ENCODE results near the gene ZBTB38. TPM values are rescaled to one million over a fixed set of nuclear protein-coding genes. Genes with fewer than 3 reads are reported as not detected.

ZBTB38 gene, protein sequence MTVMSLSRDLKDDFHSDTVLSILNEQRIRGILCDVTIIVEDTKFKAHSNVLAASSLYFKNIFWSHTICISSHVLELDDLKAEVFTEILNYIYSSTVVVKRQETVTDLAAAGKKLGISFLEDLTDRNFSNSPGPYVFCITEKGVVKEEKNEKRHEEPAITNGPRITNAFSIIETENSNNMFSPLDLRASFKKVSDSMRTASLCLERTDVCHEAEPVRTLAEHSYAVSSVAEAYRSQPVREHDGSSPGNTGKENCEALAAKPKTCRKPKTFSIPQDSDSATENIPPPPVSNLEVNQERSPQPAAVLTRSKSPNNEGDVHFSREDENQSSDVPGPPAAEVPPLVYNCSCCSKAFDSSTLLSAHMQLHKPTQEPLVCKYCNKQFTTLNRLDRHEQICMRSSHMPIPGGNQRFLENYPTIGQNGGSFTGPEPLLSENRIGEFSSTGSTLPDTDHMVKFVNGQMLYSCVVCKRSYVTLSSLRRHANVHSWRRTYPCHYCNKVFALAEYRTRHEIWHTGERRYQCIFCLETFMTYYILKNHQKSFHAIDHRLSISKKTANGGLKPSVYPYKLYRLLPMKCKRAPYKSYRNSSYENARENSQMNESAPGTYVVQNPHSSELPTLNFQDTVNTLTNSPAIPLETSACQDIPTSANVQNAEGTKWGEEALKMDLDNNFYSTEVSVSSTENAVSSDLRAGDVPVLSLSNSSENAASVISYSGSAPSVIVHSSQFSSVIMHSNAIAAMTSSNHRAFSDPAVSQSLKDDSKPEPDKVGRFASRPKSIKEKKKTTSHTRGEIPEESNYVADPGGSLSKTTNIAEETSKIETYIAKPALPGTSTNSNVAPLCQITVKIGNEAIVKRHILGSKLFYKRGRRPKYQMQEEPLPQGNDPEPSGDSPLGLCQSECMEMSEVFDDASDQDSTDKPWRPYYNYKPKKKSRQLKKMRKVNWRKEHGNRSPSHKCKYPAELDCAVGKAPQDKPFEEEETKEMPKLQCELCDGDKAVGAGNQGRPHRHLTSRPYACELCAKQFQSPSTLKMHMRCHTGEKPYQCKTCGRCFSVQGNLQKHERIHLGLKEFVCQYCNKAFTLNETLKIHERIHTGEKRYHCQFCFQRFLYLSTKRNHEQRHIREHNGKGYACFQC (N-terminal part only)
- 210 and 326 TPM in 2 replicates for total RNA-seq

DNA sequence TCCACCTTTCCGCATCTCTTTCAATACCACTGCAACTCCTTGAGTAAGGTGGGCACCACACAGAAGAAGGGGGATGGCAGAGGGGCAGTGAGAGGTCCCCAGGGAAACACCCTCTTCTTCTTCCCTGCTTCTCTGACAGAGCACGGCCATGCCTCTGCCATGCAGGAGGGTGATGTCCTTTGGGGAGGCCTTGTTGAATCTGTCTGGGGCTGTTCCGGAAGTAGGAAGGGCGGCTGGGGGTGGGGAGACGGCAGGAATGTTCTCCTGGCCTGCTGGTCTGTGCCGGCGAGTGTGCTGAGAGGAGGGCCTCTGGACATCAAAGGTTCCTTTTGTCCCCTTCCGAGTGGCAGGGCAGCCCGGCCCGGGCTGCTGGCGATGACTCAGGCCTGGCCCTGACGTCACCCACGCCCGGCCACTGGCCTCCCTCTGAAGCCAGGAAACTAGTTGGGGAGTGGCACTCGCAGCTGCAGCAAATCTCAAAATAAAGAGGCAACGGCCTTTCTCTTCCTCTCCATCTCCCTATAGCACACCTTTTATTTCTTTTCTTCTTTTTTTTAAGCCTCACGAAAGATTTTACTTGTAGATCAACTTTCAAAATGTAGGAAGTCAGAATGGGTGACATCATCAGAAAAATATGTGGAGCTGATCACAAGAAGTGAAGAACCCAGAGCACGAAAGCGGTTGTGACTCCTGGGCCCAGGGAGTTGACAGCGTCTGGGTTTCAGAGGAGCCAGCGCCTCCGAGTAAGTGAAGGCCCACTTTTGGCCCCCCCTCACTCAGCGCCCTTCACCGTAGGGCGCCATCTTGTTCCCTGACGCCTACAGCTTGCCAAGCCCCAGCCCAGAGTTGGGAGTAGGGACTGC lies at the start of gene ZBTB38:
TSS of gene ZBTB38 (plus strand) at position 443 of the 863 bp plus-strand sequence. CDS start 73,885 bp downstream, outside the sequence.
- peak within 1 kb of the TSS; percentile 46 for H3K4me3 ChIP-seq (ENCODE audit: low read depth, low read length)
- DNase-seq (ENCODE audit: low read depth) = peak; percentile 95
- TF ChIP-seq, protein P1, sequence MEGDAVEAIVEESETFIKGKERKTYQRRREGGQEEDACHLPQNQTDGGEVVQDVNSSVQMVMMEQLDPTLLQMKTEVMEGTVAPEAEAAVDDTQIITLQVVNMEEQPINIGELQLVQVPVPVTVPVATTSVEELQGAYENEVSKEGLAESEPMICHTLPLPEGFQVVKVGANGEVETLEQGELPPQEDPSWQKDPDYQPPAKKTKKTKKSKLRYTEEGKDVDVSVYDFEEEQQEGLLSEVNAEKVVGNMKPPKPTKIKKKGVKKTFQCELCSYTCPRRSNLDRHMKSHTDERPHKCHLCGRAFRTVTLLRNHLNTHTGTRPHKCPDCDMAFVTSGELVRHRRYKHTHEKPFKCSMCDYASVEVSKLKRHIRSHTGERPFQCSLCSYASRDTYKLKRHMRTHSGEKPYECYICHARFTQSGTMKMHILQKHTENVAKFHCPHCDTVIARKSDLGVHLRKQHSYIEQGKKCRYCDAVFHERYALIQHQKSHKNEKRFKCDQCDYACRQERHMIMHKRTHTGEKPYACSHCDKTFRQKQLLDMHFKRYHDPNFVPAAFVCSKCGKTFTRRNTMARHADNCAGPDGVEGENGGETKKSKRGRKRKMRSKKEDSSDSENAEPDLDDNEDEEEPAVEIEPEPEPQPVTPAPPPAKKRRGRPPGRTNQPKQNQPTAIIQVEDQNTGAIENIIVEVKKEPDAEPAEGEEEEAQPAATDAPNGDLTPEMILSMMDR (IDR thresholded peaks at IDR 0.05; ENCODE audit: insufficient read depth, low read depth, low read length) = no peak

DNA sequence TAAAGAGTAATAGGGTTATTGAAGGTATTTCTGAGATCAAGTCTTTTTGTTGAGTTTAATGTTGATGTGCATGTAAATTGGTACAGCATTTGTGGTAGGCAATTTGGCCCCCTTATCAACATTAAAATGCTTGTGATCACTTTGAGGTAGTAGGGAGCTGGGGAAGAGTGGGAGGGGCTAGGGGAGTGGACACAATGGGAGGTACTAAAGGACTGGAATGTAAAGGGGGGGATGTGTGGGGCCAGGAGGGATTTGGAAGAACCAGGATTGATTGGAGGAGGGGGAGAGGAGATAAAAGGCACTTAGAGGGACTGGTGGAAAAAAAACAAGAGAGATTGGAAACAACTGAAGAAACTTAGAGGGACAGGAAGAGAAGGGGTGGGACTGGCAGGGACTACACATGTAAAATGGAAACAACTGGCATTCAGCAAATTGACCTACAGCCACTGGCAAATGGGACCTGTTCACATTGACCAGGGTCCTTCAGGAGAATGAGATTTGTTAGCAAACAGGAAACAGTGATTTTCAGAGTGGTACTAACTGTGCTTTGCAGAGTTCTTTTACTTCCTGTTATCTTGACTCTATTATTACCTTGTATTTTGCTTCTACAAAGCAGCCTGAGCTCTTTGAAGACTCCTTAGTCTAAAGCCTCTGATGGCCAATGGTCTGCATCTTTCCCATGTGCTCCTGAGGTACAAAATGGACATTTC lies 47.8 kb upstream of the ZBTB38 start:
- TF ChIP-seq, protein P1 (IDR thresholded peaks at IDR 0.05; ENCODE audit: insufficient read depth, low read depth, low read length) = no peak
- DNase-seq (ENCODE audit: low read depth) = no peak
- H3K4me3 ChIP-seq (ENCODE audit: low read depth, low read length) = no peak overlapping the region

DNA sequence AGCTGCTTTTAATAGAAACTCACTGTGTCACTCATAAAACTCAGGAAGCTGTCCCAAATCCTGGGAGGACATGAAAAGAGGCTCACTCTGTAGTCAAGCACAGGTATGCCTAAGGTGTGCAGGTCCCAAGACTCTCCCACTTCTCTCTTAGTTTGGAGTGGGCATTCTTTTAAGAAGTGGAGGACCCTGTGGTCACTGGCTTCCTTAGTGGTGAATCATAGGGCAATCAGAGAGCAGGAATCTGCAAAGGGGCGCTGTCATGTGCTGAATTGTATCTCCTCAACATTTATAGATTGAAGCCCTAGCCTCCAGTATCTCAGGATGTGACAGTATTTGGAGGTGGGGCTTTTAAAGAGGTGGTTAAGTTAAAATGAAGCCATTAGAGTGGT lies 47.2 kb upstream of the ZBTB38 start:
- DNase-seq (ENCODE audit: low read depth) = no peak

DNA sequence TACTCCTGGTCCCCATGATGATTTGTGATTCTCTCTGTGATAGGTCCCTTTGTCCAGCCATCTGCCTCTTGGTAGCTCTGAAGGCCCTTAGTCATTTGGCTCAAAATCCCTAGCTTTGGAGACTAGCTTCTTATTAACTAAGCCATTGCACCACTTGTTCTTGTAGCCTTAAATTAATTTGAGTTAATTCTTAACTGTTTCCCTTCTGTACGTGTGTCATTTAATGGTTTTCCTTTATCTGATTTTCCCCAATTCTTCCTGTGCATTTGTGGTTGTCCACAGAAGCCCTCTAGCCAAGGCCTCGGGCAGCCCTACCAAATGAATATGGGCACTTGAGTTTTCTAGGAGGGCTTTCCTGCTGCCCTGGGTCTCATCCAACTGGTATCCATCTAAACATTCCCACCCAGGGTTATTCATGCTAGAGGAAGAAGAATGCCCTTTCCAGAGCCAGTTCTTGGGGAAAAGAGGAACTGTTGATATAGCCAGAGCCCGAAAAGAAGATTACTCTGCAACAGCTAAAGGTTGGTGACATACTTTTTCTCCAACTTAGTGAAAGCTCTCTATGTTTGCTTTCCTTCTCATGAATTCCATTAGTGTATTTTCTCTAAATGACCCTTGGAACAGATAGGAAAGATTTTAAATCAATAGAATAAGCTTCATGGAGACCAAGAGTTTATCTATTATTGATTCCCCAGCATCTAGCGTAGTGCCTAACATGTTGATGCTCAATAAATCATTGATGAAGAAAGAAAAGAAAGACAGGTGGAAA lies 44.2 kb upstream of the ZBTB38 start:
- no peak for DNase-seq (ENCODE audit: low read depth)
- TF ChIP-seq, protein P1 (IDR thresholded peaks at IDR 0.05; ENCODE audit: insufficient read depth, low read depth, low read length) = no peak
- H3K4me3 ChIP-seq (ENCODE audit: low read depth, low read length) = no peak overlapping the region

More for the DNA sequence above, 47.2 kb upstream of the ZBTB38 start:
- H3K4me3 ChIP-seq (ENCODE audit: low read depth, low read length) = no peak overlapping the region
- TF ChIP-seq, protein P1 (IDR thresholded peaks at IDR 0.05; ENCODE audit: insufficient read depth, low read depth, low read length) = no peak

DNA sequence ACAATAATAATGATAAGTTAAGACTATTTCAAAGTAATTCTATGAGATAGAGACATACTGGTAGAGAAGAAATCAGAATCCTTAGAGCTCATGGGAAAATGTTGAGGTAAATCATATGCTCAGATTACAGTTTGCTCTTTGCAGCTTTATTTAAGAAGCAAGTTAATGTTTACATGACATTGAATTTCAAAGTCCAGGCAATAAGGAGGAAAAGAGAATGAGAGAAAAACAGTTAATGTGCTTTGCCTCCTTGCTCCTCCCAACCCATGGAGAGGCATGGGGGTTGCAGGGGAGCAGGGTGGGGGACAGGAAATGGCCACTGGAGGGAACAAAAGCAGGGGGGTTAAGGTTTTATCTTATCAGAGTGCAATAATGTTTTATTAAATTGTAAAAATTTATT lies 42.2 kb upstream of the ZBTB38 start:
- TF ChIP-seq, protein P1 (IDR thresholded peaks at IDR 0.05; ENCODE audit: insufficient read depth, low read depth, low read length) = no peak
- no peak overlapping the region for H3K4me3 ChIP-seq (ENCODE audit: low read depth, low read length)
- DNase-seq (ENCODE audit: low read depth) = no peak

All from fibroblast of villous mesenchyme (primary cell).